Fibroblast of the aortic adventitia (primary cell): Measurements from ENCODE around the gene VAV1. TPM values are rescaled to one million over a fixed set of nuclear protein-coding genes. Genes with fewer than 3 reads are reported as not detected.

Source experiments
- DNase-seq: peaks from one replicate; pipeline ENCODE4 v3.0.0-alpha.2; 2010; ENCODE audit warnings: low read depth
- H3K4me3 ChIP-seq: 2 replicates; pipeline ENCODE4 v1.5.1; 2011; ENCODE audit warnings: low read depth, mild to moderate bottlenecking, control low read depth, low read length, moderate library complexity
- CTCF ChIP-seq: IDR thresholded peaks from 2 replicates; pipeline ENCODE4 v1.5.1; 2011; ENCODE audit warnings: mild to moderate bottlenecking, low read length, control low read depth, inconsistent platforms; ENCODE audit not compliant: insufficient read depth
- total RNA-seq: library from RNA; depleted of rRNA; stranded (reverse); fragments of >200 nt; gene quantifications from 2 replicates; pipeline ENCODE4 v1.2.3, GENCODE V29; 2012; ENCODE audit warnings: low replicate concordance

VAV1 gene
- total RNA-seq, result not detected in 2 replicates

GRCh38 chr19:6772028-6772865, at the start of gene VAV1:
VAV1 (plus strand) TSS chr19:6772708; CDS start chr19:6772808, 100 bp downstream.
- no peak for TF ChIP-seq CTCF
- H3K4me3 ChIP-seq, result no peak within 1 kb of the TSS
- DNase-seq, result no peak

GRCh38 chr19:6723108-6723618, 49.3 kb upstream of the VAV1 start:
- H3K4me3 ChIP-seq, result no peak overlapping the region
- peak; percentile 76 for DNase-seq

GRCh38 chr19:6723738-6724137, 48.8 kb upstream of the VAV1 start:
- no peak for TF ChIP-seq CTCF
- DNase-seq, result peak; percentile 27
- no peak overlapping the region for H3K4me3 ChIP-seq

More at GRCh38 chr19:6723108-6723618, 49.3 kb upstream of the VAV1 start:
- no peak for TF ChIP-seq CTCF

GRCh38 chr19:6724631-6725492, 47.6 kb upstream of the VAV1 start:
- TF ChIP-seq CTCF, result no peak
- H3K4me3 ChIP-seq, result no peak overlapping the region
- DNase-seq, result no peak

GRCh38 chr19:6725513-6726231, 46.8 kb upstream of the VAV1 start:
- no peak for DNase-seq
- H3K4me3 ChIP-seq, result no peak overlapping the region
- no peak for TF ChIP-seq CTCF

- no peak overlapping the region for H3K4me3 ChIP-seq
- no peak for TF ChIP-seq CTCF
- no peak for DNase-seq
Measured at GRCh38 chr19:6728346-6728745, 44.2 kb upstream of the VAV1 start.
